ENCODE results near the gene ASIC4. TPM values are rescaled to one million over a fixed set of nuclear protein-coding genes. Genes with fewer than 3 reads are reported as not detected.

The ASIC4 gene
- total and polyA plus RNA-seq, 9 of the 15 experiments (the other 6 are each of a cell fraction or from before 2014, with no cell fraction given), result 0.07 to 19.2 (median 4.8) TPM

DNA sequence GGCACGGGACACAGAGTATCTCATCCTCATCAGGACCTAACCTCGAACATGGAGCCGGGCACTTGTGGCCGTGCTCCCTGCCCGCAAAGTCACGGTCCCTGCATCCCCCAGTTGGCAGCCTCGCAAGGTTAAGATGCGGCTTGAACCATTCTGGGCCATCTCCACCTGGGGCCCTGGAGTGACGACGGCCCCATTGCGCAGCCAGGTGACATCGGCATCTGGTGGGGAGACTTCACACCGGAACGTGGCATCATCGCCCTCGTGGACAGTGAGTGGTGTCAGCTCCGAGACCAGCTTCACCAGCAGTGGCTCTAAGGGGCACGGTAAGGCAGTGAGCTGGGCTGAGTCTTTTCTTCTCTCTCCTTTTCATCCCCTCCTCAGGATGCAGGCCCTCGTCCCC is 42.1 kb downstream of the ASIC4 start (continued):
- TF ChIP-seq ZNF24 (IDR thresholded peaks at IDR 0.05) (no peak), NEUROD1 (IDR thresholded peaks at IDR 0.05; ENCODE audit: borderline replicate concordance, low read depth, low read length, partially characterized antibody) (no peak), HDAC2 (IDR thresholded peaks at IDR 0.05) (no peak)
- TF ChIP-seq, protein P1, sequence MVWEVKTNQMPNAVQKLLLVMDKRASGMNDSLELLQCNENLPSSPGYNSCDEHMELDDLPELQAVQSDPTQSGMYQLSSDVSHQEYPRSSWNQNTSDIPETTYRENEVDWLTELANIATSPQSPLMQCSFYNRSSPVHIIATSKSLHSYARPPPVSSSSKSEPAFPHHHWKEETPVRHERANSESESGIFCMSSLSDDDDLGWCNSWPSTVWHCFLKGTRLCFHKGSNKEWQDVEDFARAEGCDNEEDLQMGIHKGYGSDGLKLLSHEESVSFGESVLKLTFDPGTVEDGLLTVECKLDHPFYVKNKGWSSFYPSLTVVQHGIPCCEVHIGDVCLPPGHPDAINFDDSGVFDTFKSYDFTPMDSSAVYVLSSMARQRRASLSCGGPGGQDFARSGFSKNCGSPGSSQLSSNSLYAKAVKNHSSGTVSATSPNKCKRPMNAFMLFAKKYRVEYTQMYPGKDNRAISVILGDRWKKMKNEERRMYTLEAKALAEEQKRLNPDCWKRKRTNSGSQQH (CRISPR knock-in tag; IDR thresholded peaks at IDR 0.05), result no peak
- TF ChIP-seq, protein P2, sequence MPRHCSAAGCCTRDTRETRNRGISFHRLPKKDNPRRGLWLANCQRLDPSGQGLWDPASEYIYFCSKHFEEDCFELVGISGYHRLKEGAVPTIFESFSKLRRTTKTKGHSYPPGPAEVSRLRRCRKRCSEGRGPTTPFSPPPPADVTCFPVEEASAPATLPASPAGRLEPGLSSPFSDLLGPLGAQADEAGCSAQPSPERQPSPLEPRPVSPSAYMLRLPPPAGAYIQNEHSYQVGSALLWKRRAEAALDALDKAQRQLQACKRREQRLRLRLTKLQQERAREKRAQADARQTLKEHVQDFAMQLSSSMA (CRISPR knock-in tag; IDR thresholded peaks at IDR 0.05), result no peak
- TF ChIP-seq, protein P3, sequence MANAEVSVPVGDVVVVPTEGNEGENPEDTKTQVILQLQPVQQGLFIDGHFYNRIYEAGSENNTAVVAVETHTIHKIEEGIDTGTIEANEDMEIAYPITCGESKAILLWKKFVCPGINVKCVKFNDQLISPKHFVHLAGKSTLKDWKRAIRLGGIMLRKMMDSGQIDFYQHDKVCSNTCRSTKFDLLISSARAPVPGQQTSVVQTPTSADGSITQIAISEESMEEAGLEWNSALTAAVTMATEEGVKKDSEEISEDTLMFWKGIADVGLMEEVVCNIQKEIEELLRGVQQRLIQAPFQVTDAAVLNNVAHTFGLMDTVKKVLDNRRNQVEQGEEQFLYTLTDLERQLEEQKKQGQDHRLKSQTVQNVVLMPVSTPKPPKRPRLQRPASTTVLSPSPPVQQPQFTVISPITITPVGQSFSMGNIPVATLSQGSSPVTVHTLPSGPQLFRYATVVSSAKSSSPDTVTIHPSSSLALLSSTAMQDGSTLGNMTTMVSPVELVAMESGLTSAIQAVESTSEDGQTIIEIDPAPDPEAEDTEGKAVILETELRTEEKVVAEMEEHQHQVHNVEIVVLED (CRISPR knock-in tag; IDR thresholded peaks at IDR 0.05), result no peak

DNA sequence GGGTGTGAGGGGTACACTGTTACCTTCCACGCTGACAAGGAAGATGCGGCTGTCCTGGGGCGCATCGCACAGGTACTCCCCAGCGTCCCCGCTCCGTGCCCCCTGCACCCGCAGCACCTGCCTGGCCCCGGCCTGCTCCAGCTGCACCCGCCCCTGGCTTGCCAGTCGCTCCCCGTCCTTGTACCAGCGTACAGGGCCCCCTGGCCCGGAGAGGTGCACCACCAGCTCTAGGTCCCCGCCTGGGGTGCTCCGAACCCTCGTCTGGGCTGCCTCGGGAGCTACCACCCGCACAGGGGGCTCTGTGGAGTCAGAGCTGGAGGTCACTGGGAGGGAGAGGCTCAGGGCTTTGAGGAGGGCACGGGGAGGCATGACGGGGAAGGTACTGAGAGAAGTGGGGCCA is 43.0 kb downstream of the ASIC4 start:
- DNase-seq (ENCODE audit: extremely low read depth in 1 of 4, low spot score in 3 of 4) (no peak), ATAC-seq (no peak), FAIRE-seq (no peak)
- Histone ChIP-seq H3K4me3 (no peak overlapping the region), H3K79me2 (ENCODE audit: control insufficient read depth, insufficient read depth, low read length) (no peaks in the 10 kb centered on the region), H3K27ac (ENCODE audit: extremely low read depth, low read depth, low read length) (no peak overlapping the region), H3K36me3 (ENCODE audit: control insufficient read depth, insufficient read depth, low read length) (no peaks in the 10 kb centered on the region), H2AFZ (ENCODE audit: low read depth, low read length) (no peak overlapping the region), H3K9me3 (replicated peaks; ENCODE audit: control insufficient read depth, insufficient read depth, low read depth, low read length) (no peaks in the 10 kb centered on the region), H3K9ac (ENCODE audit: insufficient read depth in 1 of 2, low read depth in 2 of 2, low read length in 2 of 2) (no peak overlapping the region), H4K20me1 (replicated peaks; ENCODE audit: control insufficient read depth, insufficient read depth, low read length) (no peaks in the 10 kb centered on the region), H3K9me1 (ENCODE audit: control insufficient read depth, insufficient read depth, low read length) (no peaks in the 10 kb centered on the region), H3K4me1 (replicated peaks in 1 of 2; ENCODE audit: control insufficient read depth in 2 of 2, insufficient read depth in 2 of 2, low read length in 2 of 2) (peaks cover 2 to 52% of the 10 kb centered on the region in 2 experiments; a peak in 2 of 5 replicates), H3K4me2 (ENCODE audit: insufficient read depth, low read length) (no peak overlapping the region), H3K27me3 (ENCODE audit: control insufficient read depth in 2 of 2, insufficient read depth in 2 of 2, low read length in 2 of 2) (peaks cover 0 to 8% of the 10 kb centered on the region in 2 experiments; a peak in 3 of 5 replicates)
- ChIA-PET CTCF (ENCODE audit: low intra/inter-chr PET ratio) (no interaction called here), POLR2A (no interaction called here)
- 60% methylated on average over 7 of the region's 21 CpGs for WGBS (ENCODE audit: insufficient coverage, low coverage, missing lambda C conversion rate)
- in situ Hi-C loops (cut with MboI) (no loop called here), intact Hi-C loops (cut with micrococcal nuclease) (no loop called here)
- BruUV-seq (replicated peaks), result no TSS peak
- TF ChIP-seq ADNP (tag; IDR thresholded peaks at IDR 0.05) (no peak), LEF1 (IDR thresholded peaks at IDR 0.05) (no peak), MIER1 (IDR thresholded peaks at IDR 0.05; ENCODE audit: low read depth) (no peak), MEF2D (tag; conservative IDR thresholded peaks at IDR 0.05; ENCODE audit: low read depth) (no peak), TARDBP (IDR thresholded peaks at IDR 0.05) (no peak), ZNF57 (CRISPR knock-in tag; IDR thresholded peaks at IDR 0.05) (no peak)
- TF ChIP-seq, protein P4, sequence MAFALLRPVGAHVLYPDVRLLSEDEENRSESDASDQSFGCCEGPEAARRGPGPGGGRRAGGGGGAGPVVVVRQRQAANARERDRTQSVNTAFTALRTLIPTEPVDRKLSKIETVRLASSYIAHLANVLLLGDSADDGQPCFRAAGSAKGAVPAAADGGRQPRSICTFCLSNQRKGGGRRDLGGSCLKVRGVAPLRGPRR (CRISPR knock-in tag; IDR thresholded peaks at IDR 0.05), result no peak
- TF ChIP-seq, protein P5, sequence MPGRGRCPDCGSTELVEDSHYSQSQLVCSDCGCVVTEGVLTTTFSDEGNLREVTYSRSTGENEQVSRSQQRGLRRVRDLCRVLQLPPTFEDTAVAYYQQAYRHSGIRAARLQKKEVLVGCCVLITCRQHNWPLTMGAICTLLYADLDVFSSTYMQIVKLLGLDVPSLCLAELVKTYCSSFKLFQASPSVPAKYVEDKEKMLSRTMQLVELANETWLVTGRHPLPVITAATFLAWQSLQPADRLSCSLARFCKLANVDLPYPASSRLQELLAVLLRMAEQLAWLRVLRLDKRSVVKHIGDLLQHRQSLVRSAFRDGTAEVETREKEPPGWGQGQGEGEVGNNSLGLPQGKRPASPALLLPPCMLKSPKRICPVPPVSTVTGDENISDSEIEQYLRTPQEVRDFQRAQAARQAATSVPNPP (IDR thresholded peaks at IDR 0.05; ENCODE audit: borderline replicate concordance, insufficient read depth, insufficient read length), result no peak
- TF ChIP-seq, protein P6, sequence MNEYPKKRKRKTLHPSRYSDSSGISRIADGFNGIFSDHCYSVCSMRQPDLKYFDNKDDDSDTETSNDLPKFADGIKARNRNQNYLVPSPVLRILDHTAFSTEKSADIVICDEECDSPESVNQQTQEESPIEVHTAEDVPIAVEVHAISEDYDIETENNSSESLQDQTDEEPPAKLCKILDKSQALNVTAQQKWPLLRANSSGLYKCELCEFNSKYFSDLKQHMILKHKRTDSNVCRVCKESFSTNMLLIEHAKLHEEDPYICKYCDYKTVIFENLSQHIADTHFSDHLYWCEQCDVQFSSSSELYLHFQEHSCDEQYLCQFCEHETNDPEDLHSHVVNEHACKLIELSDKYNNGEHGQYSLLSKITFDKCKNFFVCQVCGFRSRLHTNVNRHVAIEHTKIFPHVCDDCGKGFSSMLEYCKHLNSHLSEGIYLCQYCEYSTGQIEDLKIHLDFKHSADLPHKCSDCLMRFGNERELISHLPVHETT (CRISPR knock-in tag; conservative IDR thresholded peaks at IDR 0.05 in 1 of 2, IDR thresholded peaks at IDR 0.05 in 1 of 2), result no peak

Data from K562 (cell line).